Right renal pelvis (tissue), 4 donors: ENCODE data around the gene TTC33. TPM values are rescaled to one million over a fixed set of nuclear protein-coding genes. Genes with fewer than 3 reads are reported as not detected.

ENCODE experiments used
- DNase-seq, 4 donors: peaks; one replicate each; pipeline ENCODE4 v3.0.0-alpha.2; 2013; ENCODE audit warnings: low read depth in 4 of 4, low spot score in 3 of 4, missing footprints in 1 of 4
- polyA plus RNA-seq, 4 donors: library from polyadenylated mRNA; unstranded; fragments of 120-200 nt; gene quantifications; one replicate each; pipeline ENCODE4 v1.2.1, GENCODE V29; 2013; ENCODE audit not compliant: insufficient read length in 4 of 4

Gene TTC33
- polyA plus RNA-seq, 4 donors: 29.8 to 38.0 (median 36.3) TPM

- no peak for DNase-seq
Measured at GRCh38 chr5:40492056-40492455, 263.7 kb downstream of the TTC33 start.

- no peak for DNase-seq
Measured at GRCh38 chr5:40491644-40492043, 264.1 kb downstream of the TTC33 start.

- DNase-seq: no peak
Measured at GRCh38 chr5:40490464-40491111, 265.2 kb downstream of the TTC33 start.

- no peak for DNase-seq
Measured at GRCh38 chr5:40489421-40489820, 266.3 kb downstream of the TTC33 start.

- DNase-seq: no peak
Measured at GRCh38 chr5:40486437-40487275, 269.1 kb downstream of the TTC33 start.

GRCh38 chr5:40485021-40485998 is 270.5 kb downstream of the TTC33 start:
- DNase-seq: no peak

- DNase-seq: no peak
Measured at GRCh38 chr5:40484495-40484894, 271.3 kb downstream of the TTC33 start.

- no peak for DNase-seq
Measured at GRCh38 chr5:40483316-40483715, 272.4 kb downstream of the TTC33 start.

GRCh38 chr5:40481241-40481640 is 274.5 kb downstream of the TTC33 start:
- no peak for DNase-seq

GRCh38 chr5:40480392-40480791 is 275.4 kb downstream of the TTC33 start:
- DNase-seq: no peak

GRCh38 chr5:40479939-40480338 is 275.8 kb downstream of the TTC33 start:
- DNase-seq: no peak

GRCh38 chr5:40478766-40479165 is 277.0 kb downstream of the TTC33 start:
- no peak for DNase-seq

- no peak for DNase-seq
Measured at GRCh38 chr5:40477856-40478546, 277.8 kb downstream of the TTC33 start.

- no peak for DNase-seq
Measured at GRCh38 chr5:40475561-40475960, 280.2 kb downstream of the TTC33 start.

- DNase-seq: no peak
Measured at GRCh38 chr5:40474250-40474649, 281.5 kb downstream of the TTC33 start.

GRCh38 chr5:40465416-40465815 is 290.3 kb downstream of the TTC33 start:
- DNase-seq: no peak

- DNase-seq: no peak
Measured at GRCh38 chr5:40464511-40464910, 291.2 kb downstream of the TTC33 start.
